Dedifferentiated amniotic fluid mesenchymal stem cell (primary cell): ENCODE results near the gene DYNC1I2.
A peak's percentile ranks its signal among the peaks of the same experiment; 100 is the strongest.
"Not testable (repeated sequence)": the region's sequence is repeated elsewhere in the genome, so short reads cannot be mapped to it uniquely, and the experiment has no call there.

Experiments used
- DNase-seq: peaks from one replicate; pipeline ENCODE4 v3.0.0-alpha.2; 2016; ENCODE audit errors: extremely low spot score

The DYNC1I2 gene

GRCh38 chr2:171712051-171712450 lies 24.8 kb downstream of the DYNC1I2 start:
- peak; percentile 73 for DNase-seq

GRCh38 chr2:171718720-171719119 lies 31.5 kb downstream of the DYNC1I2 start:
- DNase-seq = no peak

GRCh38 chr2:171719660-171720059 lies 32.4 kb downstream of the DYNC1I2 start:
- no peak for DNase-seq

- no peak for DNase-seq
Measured at GRCh38 chr2:171723716-171724683, 36.7 kb downstream of the DYNC1I2 start.

- peak; percentile 47 for DNase-seq
Measured at GRCh38 chr2:171726847-171727450, 39.7 kb downstream of the DYNC1I2 start.

- DNase-seq = no peak
Measured at GRCh38 chr2:171728989-171729951, 42.0 kb downstream of the DYNC1I2 start.

GRCh38 chr2:171729952-171730317 lies 42.7 kb downstream of the DYNC1I2 start:
- DNase-seq = no peak

GRCh38 chr2:171735991-171736710 lies 48.9 kb downstream of the DYNC1I2 start:
- DNase-seq = no peak

- no peak for DNase-seq
Measured at GRCh38 chr2:171741189-171741588, 53.9 kb downstream of the DYNC1I2 start.

GRCh38 chr2:171742760-171743159 lies 55.5 kb downstream of the DYNC1I2 start:
- DNase-seq = no peak

- no peak for DNase-seq
Measured at GRCh38 chr2:171745141-171745540, 57.9 kb downstream of the DYNC1I2 start.

- DNase-seq = no peak
Measured at GRCh38 chr2:171745806-171746205, 58.5 kb downstream of the DYNC1I2 start.

GRCh38 chr2:171747371-171747770 lies 60.1 kb downstream of the DYNC1I2 start:
- no peak for DNase-seq

- no peak for DNase-seq
Measured at GRCh38 chr2:171754254-171754939, 67.1 kb downstream of the DYNC1I2 start.

GRCh38 chr2:171758762-171759161 lies 71.5 kb downstream of the DYNC1I2 start:
- not testable (repeated sequence) for DNase-seq

- not testable (repeated sequence) for DNase-seq
Measured at GRCh38 chr2:171761176-171761575, 73.9 kb downstream of the DYNC1I2 start.

- no peak for DNase-seq
Measured at GRCh38 chr2:171762879-171763573, 75.8 kb downstream of the DYNC1I2 start.

GRCh38 chr2:171763602-171764001 lies 76.3 kb downstream of the DYNC1I2 start:
- DNase-seq = no peak

GRCh38 chr2:171771463-171771862 lies 84.2 kb downstream of the DYNC1I2 start:
- no peak for DNase-seq

- no peak for DNase-seq
Measured at GRCh38 chr2:171772373-171772772, 85.1 kb downstream of the DYNC1I2 start.
